DOHH2 (cell line): Measurements from ENCODE around the gene TSPAN8.

Experiments used
- EZH2phosphoT487 ChIP-seq: fragments of 200-600 bp; sonication (generic); IDR thresholded peaks from 2 replicates; pipeline ENCODE4 v1.6.1; 2017; ENCODE audit warnings: borderline replicate concordance, mild to moderate bottlenecking, antibody characterized with exemption, low read length, moderate library complexity, mixed read lengths
- TF ChIP-seq, protein P1 (sequence below): fragments of 200-600 bp; sonication (generic); IDR thresholded peaks from one replicate; pipeline ENCODE4 v1.5.1; 2014; ENCODE audit warnings: antibody characterized with exemption, mild to moderate bottlenecking, low read depth, low read length; ENCODE audit not compliant: poor library complexity, severe bottlenecking

DNA sequence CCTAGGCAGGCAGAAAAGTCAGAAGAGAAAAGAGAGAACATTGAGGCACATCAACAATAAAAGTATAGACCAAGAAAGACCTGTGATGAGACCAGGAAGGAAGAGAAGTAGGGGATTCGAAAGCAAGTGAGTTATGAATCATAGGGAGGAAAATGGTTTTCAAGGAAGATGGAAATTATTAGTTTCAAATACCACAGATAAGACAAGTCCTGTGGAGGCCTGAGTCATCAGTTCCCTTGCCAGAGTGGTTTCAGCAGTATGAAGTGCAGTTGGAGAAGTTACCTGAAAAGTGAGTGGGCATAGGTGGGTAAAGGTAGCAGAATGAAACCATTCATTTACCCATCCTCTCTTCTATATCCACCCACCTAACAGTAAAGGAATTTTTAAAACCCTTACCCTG lies 25.2 kb upstream of the TSPAN8 start:
- TF ChIP-seq, protein P1, sequence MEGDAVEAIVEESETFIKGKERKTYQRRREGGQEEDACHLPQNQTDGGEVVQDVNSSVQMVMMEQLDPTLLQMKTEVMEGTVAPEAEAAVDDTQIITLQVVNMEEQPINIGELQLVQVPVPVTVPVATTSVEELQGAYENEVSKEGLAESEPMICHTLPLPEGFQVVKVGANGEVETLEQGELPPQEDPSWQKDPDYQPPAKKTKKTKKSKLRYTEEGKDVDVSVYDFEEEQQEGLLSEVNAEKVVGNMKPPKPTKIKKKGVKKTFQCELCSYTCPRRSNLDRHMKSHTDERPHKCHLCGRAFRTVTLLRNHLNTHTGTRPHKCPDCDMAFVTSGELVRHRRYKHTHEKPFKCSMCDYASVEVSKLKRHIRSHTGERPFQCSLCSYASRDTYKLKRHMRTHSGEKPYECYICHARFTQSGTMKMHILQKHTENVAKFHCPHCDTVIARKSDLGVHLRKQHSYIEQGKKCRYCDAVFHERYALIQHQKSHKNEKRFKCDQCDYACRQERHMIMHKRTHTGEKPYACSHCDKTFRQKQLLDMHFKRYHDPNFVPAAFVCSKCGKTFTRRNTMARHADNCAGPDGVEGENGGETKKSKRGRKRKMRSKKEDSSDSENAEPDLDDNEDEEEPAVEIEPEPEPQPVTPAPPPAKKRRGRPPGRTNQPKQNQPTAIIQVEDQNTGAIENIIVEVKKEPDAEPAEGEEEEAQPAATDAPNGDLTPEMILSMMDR: no peak
- TF ChIP-seq EZH2phosphoT487: no peak
